WTC11 (cell line): ENCODE data around the gene ANKS6. TPM values are rescaled to one million over a fixed set of nuclear protein-coding genes. Genes with fewer than 3 reads are reported as not detected.

ENCODE experiments used
- ATAC-seq: fragments of 200-7000 bp; cut with Tn5 transposase; 2 replicates; pipeline ENCODE4 v1.10.0; 2021; ENCODE audit warnings: mild to moderate bottlenecking, moderate library complexity
- CTCF ChIA-PET: fragments of 300-600 bp; sonication (Branson Sonifier 250); formaldehyde crosslinking; loops from one replicate; lab custom pipeline; 2021; ENCODE audit warnings: antibody characterized with exemption; lab: Charles Lee
- POLR2A ChIA-PET: fragments of 350-600 bp; sonication (Branson Sonifier 250); formaldehyde crosslinking; loops from one replicate; lab custom pipeline; 2021; ENCODE audit warnings: antibody characterized with exemption; lab: Charles Lee
- DNase-seq: peaks from one replicate; pipeline ENCODE4 v3.0.0; 2021; ENCODE audit warnings: low spot score
- H3K27ac Mint-ChIP-seq: 2 replicates; pipeline ENCODE4 v1.8.0; 2021; ENCODE audit warnings: mixed read lengths
- H3K27me3 Mint-ChIP-seq: 2 replicates; pipeline ENCODE4 v1.8.0; 2021; ENCODE audit warnings: low read depth, mild to moderate bottlenecking, moderate library complexity, mixed read lengths
- H3K36me3 Mint-ChIP-seq: 2 replicates; pipeline ENCODE4 v1.8.0; 2021; ENCODE audit warnings: mixed read lengths
- H3K4me1 Mint-ChIP-seq: 2 replicates; pipeline ENCODE4 v1.8.0; 2022; ENCODE audit warnings: mixed read lengths
- H3K4me3 Mint-ChIP-seq: 2 replicates; pipeline ENCODE4 v1.8.0; 2021; ENCODE audit warnings: mild to moderate bottlenecking, moderate library complexity, mixed read lengths
- H3K9me3 Mint-ChIP-seq: 2 replicates; pipeline ENCODE4 v1.8.0; 2021; ENCODE audit warnings: mixed read lengths
- FOXP4 ChIP-seq: sonication (generic); formaldehyde crosslinking; IDR thresholded peaks from 2 replicates; pipeline ENCODE4 v1.8.0; 2022; ENCODE audit warnings: mild to moderate bottlenecking, missing genetic modification reagents
- GABPB1 ChIP-seq: sonication (generic); formaldehyde crosslinking; IDR thresholded peaks from 2 replicates; pipeline ENCODE4 v1.8.1; 2023; ENCODE audit warnings: mild to moderate bottlenecking, missing genetic modification reagents
- MXD4 ChIP-seq: fragments of 250-450 bp; sonication (Bioruptor Pico); IDR thresholded peaks from 2 replicates; pipeline ENCODE4 v1.8.0; 2021; ENCODE audit warnings: mild to moderate bottlenecking, moderate library complexity, borderline replicate concordance
- NR1H2 ChIP-seq: sonication (generic); formaldehyde crosslinking; IDR thresholded peaks from 2 replicates; pipeline ENCODE4 v1.9.0; 2021; ENCODE audit warnings: mild to moderate bottlenecking, moderate library complexity, missing genetic modification reagents
- OVOL2 ChIP-seq: fragments of 250-450 bp; sonication (Bioruptor Pico); IDR thresholded peaks from 2 replicates; pipeline ENCODE4 v1.9.0; 2021; ENCODE audit warnings: mild to moderate bottlenecking, borderline replicate concordance
- RELA ChIP-seq: sonication (generic); formaldehyde crosslinking; IDR thresholded peaks from 2 replicates; pipeline ENCODE4 v1.8.1; 2022; ENCODE audit warnings: missing genetic modification reagents, mild to moderate bottlenecking, borderline replicate concordance
- SMAD3 ChIP-seq: sonication (generic); formaldehyde crosslinking; IDR thresholded peaks from 2 replicates; pipeline ENCODE4 v1.8.0; 2022; ENCODE audit warnings: missing genetic modification reagents, mild to moderate bottlenecking, borderline replicate concordance
- USF2 ChIP-seq: sonication (generic); formaldehyde crosslinking; IDR thresholded peaks from 2 replicates; pipeline ENCODE4 v1.8.1; 2023; ENCODE audit warnings: mild to moderate bottlenecking, missing genetic modification reagents, moderate library complexity
- ZNF138 ChIP-seq: sonication (generic); formaldehyde crosslinking; conservative IDR thresholded peaks from 2 replicates; pipeline ENCODE4 v1.8.1; 2022; ENCODE audit warnings: mild to moderate bottlenecking, moderate library complexity, missing genetic modification reagents
- total RNA-seq: library from RNA; stranded (reverse); gene quantifications from 3 replicates; pipeline ENCODE4 v1.2.3, GENCODE V29; 2021
- TF ChIP-seq, protein P1 (sequence below): sonication (generic); formaldehyde crosslinking; IDR thresholded peaks from 2 replicates; pipeline ENCODE4 v1.8.1; 2023; ENCODE audit warnings: mild to moderate bottlenecking, missing genetic modification reagents, moderate library complexity
- TF ChIP-seq, protein P2 (sequence below): sonication (generic); formaldehyde crosslinking; IDR thresholded peaks from 2 replicates; pipeline ENCODE4 v1.8.0; 2023; ENCODE audit warnings: missing genetic modification reagents, mild to moderate bottlenecking, borderline replicate concordance
- TF ChIP-seq, protein P3 (sequence below): sonication (generic); formaldehyde crosslinking; IDR thresholded peaks from 2 replicates; pipeline ENCODE4 v1.8.1; 2023; ENCODE audit warnings: mild to moderate bottlenecking, missing genetic modification reagents, borderline replicate concordance

ANKS6 gene
- total RNA-seq, 1 experiment from 2014 or later: 65.1 TPM

DNA sequence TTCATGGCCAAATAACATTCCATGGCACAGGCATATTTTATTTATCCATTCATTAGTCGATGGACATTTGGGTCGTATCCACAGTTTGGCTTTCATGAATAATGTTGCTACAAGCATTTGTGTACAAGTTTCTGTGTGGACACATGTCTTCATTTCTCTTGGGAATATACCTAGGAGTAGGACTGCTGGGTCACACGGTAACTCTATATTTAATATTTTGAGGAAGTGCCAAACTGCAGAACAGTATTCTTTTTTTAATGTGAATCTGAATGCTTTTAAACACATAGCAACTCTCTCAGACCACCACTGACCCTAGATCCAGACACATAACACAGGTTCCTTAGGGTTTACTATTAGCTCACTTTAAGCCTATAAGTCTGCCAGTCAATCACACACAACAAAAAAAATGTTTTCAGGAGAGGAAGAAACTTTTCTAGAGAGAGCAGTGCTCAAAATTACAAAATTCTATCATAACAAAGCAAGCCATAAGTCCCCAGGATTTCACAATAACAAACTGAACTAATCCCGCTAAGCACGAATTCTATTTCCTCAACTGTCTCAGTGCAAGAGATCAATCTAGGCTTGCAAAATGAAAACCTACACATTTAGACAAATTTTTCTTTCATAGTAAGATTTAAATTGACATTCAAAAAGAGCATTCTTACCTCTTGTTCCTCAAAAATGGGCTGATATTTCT, 45.8 kb downstream of the ANKS6 start:
- no peaks in the 10 kb centered on the region for H3K9me3 Mint-ChIP-seq
- H3K36me3 Mint-ChIP-seq: peaks cover 44% of the 10 kb centered on the region
- no peaks in the 10 kb centered on the region for H3K27me3 Mint-ChIP-seq
- no peaks in the 10 kb centered on the region for H3K4me1 Mint-ChIP-seq
- ATAC-seq: no peak
- no peak overlapping the region for H3K4me3 Mint-ChIP-seq
- TF ChIP-seq OVOL2 (CRISPR knock-in tag) (no peak), ZNF138 (no peak), FOXP4 (CRISPR knock-in tag) (no peak), SMAD3 (CRISPR knock-in tag) (no peak), GABPB1 (CRISPR knock-in tag) (no peak)
- TF ChIP-seq, protein P1, sequence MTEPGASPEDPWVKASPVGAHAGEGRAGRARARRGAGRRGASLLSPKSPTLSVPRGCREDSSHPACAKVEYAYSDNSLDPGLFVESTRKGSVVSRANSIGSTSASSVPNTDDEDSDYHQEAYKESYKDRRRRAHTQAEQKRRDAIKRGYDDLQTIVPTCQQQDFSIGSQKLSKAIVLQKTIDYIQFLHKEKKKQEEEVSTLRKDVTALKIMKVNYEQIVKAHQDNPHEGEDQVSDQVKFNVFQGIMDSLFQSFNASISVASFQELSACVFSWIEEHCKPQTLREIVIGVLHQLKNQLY (CRISPR knock-in tag): no peak
- TF ChIP-seq, protein P2, sequence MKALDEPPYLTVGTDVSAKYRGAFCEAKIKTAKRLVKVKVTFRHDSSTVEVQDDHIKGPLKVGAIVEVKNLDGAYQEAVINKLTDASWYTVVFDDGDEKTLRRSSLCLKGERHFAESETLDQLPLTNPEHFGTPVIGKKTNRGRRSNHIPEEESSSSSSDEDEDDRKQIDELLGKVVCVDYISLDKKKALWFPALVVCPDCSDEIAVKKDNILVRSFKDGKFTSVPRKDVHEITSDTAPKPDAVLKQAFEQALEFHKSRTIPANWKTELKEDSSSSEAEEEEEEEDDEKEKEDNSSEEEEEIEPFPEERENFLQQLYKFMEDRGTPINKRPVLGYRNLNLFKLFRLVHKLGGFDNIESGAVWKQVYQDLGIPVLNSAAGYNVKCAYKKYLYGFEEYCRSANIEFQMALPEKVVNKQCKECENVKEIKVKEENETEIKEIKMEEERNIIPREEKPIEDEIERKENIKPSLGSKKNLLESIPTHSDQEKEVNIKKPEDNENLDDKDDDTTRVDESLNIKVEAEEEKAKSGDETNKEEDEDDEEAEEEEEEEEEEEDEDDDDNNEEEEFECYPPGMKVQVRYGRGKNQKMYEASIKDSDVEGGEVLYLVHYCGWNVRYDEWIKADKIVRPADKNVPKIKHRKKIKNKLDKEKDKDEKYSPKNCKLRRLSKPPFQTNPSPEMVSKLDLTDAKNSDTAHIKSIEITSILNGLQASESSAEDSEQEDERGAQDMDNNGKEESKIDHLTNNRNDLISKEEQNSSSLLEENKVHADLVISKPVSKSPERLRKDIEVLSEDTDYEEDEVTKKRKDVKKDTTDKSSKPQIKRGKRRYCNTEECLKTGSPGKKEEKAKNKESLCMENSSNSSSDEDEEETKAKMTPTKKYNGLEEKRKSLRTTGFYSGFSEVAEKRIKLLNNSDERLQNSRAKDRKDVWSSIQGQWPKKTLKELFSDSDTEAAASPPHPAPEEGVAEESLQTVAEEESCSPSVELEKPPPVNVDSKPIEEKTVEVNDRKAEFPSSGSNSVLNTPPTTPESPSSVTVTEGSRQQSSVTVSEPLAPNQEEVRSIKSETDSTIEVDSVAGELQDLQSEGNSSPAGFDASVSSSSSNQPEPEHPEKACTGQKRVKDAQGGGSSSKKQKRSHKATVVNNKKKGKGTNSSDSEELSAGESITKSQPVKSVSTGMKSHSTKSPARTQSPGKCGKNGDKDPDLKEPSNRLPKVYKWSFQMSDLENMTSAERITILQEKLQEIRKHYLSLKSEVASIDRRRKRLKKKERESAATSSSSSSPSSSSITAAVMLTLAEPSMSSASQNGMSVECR: no peak
- ChIA-PET POLR2A (no interaction called here), CTCF (interaction anchor here (1.1 kb wide), 1 partner anchor 24 kb away, joined by 3 read pairs; no protein-coding TSS in a partner anchor)
- H3K27ac Mint-ChIP-seq: no peak overlapping the region
- DNase-seq: no peak

DNA sequence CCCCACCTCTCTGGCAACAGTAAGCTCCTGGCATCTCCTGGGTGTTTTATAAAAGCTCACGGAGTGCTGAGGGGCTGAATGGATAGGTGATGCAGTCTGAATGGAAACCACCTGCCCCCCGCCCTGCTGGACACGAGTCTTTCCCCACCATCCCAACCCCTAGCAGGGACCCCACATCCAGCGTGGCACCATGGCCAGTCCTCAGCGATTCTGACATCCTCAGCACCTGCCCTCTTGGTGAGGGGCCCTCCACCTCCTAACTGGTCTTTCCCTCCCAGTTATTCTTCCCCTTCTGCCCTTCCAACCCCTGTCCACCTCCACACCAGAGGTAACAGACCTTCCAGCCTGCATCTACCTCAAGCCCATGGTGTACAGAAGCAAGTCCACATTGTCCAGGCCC, 48.9 kb downstream of the ANKS6 start:
- Mint-ChIP-seq H3K4me1 (no peaks in the 10 kb centered on the region), H3K36me3 (peaks cover 47% of the 10 kb centered on the region), H3K27me3 (no peaks in the 10 kb centered on the region), H3K9me3 (no peaks in the 10 kb centered on the region), H3K27ac (no peak overlapping the region; the same call in 1 of the 2 replicates), H3K4me3 (no peak overlapping the region)
- ChIA-PET CTCF (no interaction called here), POLR2A (no interaction called here)
- no peak for TF ChIP-seq USF2 (CRISPR knock-in tag)
- no peak for TF ChIP-seq RELA (CRISPR knock-in tag)
- no peak for TF ChIP-seq ZNF138
- TF ChIP-seq, protein P3, sequence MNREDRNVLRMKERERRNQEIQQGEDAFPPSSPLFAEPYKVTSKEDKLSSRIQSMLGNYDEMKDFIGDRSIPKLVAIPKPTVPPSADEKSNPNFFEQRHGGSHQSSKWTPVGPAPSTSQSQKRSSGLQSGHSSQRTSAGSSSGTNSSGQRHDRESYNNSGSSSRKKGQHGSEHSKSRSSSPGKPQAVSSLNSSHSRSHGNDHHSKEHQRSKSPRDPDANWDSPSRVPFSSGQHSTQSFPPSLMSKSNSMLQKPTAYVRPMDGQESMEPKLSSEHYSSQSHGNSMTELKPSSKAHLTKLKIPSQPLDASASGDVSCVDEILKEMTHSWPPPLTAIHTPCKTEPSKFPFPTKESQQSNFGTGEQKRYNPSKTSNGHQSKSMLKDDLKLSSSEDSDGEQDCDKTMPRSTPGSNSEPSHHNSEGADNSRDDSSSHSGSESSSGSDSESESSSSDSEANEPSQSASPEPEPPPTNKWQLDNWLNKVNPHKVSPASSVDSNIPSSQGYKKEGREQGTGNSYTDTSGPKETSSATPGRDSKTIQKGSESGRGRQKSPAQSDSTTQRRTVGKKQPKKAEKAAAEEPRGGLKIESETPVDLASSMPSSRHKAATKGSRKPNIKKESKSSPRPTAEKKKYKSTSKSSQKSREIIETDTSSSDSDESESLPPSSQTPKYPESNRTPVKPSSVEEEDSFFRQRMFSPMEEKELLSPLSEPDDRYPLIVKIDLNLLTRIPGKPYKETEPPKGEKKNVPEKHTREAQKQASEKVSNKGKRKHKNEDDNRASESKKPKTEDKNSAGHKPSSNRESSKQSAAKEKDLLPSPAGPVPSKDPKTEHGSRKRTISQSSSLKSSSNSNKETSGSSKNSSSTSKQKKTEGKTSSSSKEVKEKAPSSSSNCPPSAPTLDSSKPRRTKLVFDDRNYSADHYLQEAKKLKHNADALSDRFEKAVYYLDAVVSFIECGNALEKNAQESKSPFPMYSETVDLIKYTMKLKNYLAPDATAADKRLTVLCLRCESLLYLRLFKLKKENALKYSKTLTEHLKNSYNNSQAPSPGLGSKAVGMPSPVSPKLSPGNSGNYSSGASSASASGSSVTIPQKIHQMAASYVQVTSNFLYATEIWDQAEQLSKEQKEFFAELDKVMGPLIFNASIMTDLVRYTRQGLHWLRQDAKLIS (CRISPR knock-in tag): no peak
- no peak for TF ChIP-seq NR1H2 (CRISPR knock-in tag)
- no peak for TF ChIP-seq MXD4 (CRISPR knock-in tag)
- DNase-seq (no peak), ATAC-seq (no peak)
